ENCODE data around the gene STK17B. TPM values are rescaled to one million over a fixed set of nuclear protein-coding genes. Genes with fewer than 3 reads are reported as not detected.

STK17B gene
- polyA plus RNA-seq, 1 experiment = 31.8 TPM

DNA sequence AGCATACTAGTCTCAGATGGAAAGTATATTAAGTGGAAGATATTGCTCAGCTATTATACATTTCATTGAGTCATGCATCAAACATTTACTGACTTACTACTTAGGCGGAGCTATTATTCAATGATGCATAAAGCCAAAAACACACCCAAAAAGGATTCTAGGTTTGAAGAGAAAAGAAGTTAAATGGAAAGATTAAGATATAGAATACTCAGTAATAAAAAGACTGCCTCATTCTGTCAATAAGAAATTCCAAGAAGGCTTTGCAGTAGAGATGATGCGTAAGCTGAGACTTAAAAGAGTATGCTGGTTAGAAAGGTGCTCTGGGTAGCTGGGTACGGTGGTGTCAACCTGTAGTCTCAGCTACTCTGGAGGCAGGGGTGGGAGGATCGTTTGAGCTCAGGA lies 27.6 kb downstream of the STK17B start:
- no peaks in the 10 kb centered on the region for H3K27me3 ChIP-seq (ENCODE audit: control insufficient read depth, insufficient read depth, low read length)
- H3K9me3 ChIP-seq (ENCODE audit: control insufficient read depth, insufficient read depth, low read length) = no peaks in the 10 kb centered on the region
- CTCF ChIA-PET = interaction anchor here (0.7 to 1.7 kb wide), 3 partner anchors 59 to 194 kb away, joined by 4 to 5 read pairs (median 4); no protein-coding TSS in a partner anchor
- TF ChIP-seq, protein P1, sequence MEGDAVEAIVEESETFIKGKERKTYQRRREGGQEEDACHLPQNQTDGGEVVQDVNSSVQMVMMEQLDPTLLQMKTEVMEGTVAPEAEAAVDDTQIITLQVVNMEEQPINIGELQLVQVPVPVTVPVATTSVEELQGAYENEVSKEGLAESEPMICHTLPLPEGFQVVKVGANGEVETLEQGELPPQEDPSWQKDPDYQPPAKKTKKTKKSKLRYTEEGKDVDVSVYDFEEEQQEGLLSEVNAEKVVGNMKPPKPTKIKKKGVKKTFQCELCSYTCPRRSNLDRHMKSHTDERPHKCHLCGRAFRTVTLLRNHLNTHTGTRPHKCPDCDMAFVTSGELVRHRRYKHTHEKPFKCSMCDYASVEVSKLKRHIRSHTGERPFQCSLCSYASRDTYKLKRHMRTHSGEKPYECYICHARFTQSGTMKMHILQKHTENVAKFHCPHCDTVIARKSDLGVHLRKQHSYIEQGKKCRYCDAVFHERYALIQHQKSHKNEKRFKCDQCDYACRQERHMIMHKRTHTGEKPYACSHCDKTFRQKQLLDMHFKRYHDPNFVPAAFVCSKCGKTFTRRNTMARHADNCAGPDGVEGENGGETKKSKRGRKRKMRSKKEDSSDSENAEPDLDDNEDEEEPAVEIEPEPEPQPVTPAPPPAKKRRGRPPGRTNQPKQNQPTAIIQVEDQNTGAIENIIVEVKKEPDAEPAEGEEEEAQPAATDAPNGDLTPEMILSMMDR (IDR thresholded peaks at IDR 0.05; ENCODE audit: low read depth, low read length) = no peak
- DNase-seq (ENCODE audit: low read depth, low spot score) = no peak
- H3K4me3 ChIP-seq (ENCODE audit: low read depth, low read length) = no peak overlapping the region
- POLR2A ChIA-PET = interaction anchor here (0.7 kb wide), 1 partner anchor 8 kb away, joined by 3 read pairs; no protein-coding TSS in a partner anchor
- H3K27ac ChIP-seq (ENCODE audit: low read depth, low read length) = no peak overlapping the region

GRCh38 chr2:196142825-196143224 lies 28.6 kb downstream of the STK17B start:
- POLR2A ChIA-PET = no interaction called here
- no peak for DNase-seq (ENCODE audit: low read depth, low spot score)
- TF ChIP-seq, protein P1 (IDR thresholded peaks at IDR 0.05; ENCODE audit: low read depth, low read length) = no peak
- Histone ChIP-seq H3K27ac (ENCODE audit: low read depth, low read length) (no peak overlapping the region), H3K9me3 (ENCODE audit: control insufficient read depth, insufficient read depth, low read length) (no peaks in the 10 kb centered on the region), H3K27me3 (ENCODE audit: control insufficient read depth, insufficient read depth, low read length) (no peaks in the 10 kb centered on the region), H3K4me3 (ENCODE audit: low read depth, low read length) (no peak overlapping the region)
- CTCF ChIA-PET = interaction anchor here (1.7 kb wide), 1 partner anchor 134 kb away, joined by 4 read pairs; no protein-coding TSS in a partner anchor

DNA sequence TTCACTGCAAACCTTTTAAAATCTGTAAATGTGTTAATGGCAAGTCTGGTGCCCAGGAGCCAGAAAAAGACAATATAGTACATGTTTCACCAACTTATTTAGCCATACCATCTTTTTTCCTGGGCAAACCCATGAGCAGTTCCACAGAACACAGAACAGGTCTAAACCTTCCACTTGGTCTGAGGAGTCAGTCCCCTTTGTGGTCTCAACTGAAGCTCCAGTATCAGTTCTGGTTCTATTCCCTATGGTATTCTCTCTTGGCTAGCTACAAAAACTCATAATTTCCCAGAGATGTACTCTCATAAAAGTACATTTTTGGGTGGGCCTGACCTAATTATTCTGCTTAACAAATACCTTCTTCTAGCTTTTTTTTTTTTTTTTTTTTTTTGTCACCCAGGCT lies 31.2 kb downstream of the STK17B start:
- no peak for DNase-seq (ENCODE audit: low read depth, low spot score)
- ChIA-PET CTCF (interaction anchor here (0.6 to 1.4 kb wide), 4 partner anchors 136 to 608 kb away, joined by 3 to 8 read pairs (median 5); no protein-coding TSS in a partner anchor), POLR2A (no interaction called here)
- H3K9me3 ChIP-seq (ENCODE audit: control insufficient read depth, insufficient read depth, low read length) = no peaks in the 10 kb centered on the region
- H3K4me3 ChIP-seq (ENCODE audit: low read depth, low read length) = no peak overlapping the region
- TF ChIP-seq, protein P1 (IDR thresholded peaks at IDR 0.05; ENCODE audit: low read depth, low read length) = no peak
- no peaks in the 10 kb centered on the region for H3K27me3 ChIP-seq (ENCODE audit: control insufficient read depth, insufficient read depth, low read length)
- no peak overlapping the region for H3K27ac ChIP-seq (ENCODE audit: low read depth, low read length)

- no peak overlapping the region for H3K27ac ChIP-seq (ENCODE audit: low read depth, low read length)
- CTCF ChIA-PET = interaction anchor here (0.6 to 1.3 kb wide), 3 partner anchors 69 to 1347 kb away, joined by 3 to 4 read pairs (median 4); partner anchors contain the start of gene DNAH7
- H3K9me3 ChIP-seq (ENCODE audit: control insufficient read depth, insufficient read depth, low read length) = peaks cover 11% of the 10 kb centered on the region
- TF ChIP-seq, protein P1 (IDR thresholded peaks at IDR 0.05; ENCODE audit: low read depth, low read length) = no peak
- no peak overlapping the region for H3K4me3 ChIP-seq (ENCODE audit: low read depth, low read length)
- no peak for DNase-seq (ENCODE audit: low read depth, low spot score)
- POLR2A ChIA-PET = no interaction called here
- no peaks in the 10 kb centered on the region for H3K27me3 ChIP-seq (ENCODE audit: control insufficient read depth, insufficient read depth, low read length)
Observed at GRCh38 chr2:196137271-196137670, 34.1 kb downstream of the STK17B start.

- H3K9me3 ChIP-seq (ENCODE audit: control insufficient read depth, insufficient read depth, low read length) = peaks cover 22% of the 10 kb centered on the region
- DNase-seq (ENCODE audit: low read depth, low spot score) = no peak
- POLR2A ChIA-PET = interaction anchor here (0.9 kb wide), 1 partner anchor 7 kb away, joined by 3 read pairs; no protein-coding TSS in a partner anchor
Observed at GRCh38 chr2:196136151-196136550, 35.2 kb downstream of the STK17B start.

More at GRCh38 chr2:196136151-196136550, 35.2 kb downstream of the STK17B start:
- CTCF ChIA-PET = no interaction called here
- Histone ChIP-seq H3K4me3 (ENCODE audit: low read depth, low read length) (no peak overlapping the region), H3K27me3 (ENCODE audit: control insufficient read depth, insufficient read depth, low read length) (no peaks in the 10 kb centered on the region), H3K27ac (ENCODE audit: low read depth, low read length) (no peak overlapping the region)
- TF ChIP-seq, protein P1 (IDR thresholded peaks at IDR 0.05; ENCODE audit: low read depth, low read length) = no peak
